ENCODE data around the gene CCL4L2. TPM values are rescaled to one million over a fixed set of nuclear protein-coding genes. Genes with fewer than 3 reads are reported as not detected.
A peak's percentile ranks its signal among the peaks of the same experiment; 100 is the strongest.
"Not testable (repeated sequence)": the region's sequence is repeated elsewhere in the genome, so short reads cannot be mapped to it uniquely, and the experiment has no call there.

CCL4L2 gene
- total and polyA plus RNA-seq, 8 donors, result 0.16 to 0.90 (median 0.76) TPM; not detected in 5

DNA sequence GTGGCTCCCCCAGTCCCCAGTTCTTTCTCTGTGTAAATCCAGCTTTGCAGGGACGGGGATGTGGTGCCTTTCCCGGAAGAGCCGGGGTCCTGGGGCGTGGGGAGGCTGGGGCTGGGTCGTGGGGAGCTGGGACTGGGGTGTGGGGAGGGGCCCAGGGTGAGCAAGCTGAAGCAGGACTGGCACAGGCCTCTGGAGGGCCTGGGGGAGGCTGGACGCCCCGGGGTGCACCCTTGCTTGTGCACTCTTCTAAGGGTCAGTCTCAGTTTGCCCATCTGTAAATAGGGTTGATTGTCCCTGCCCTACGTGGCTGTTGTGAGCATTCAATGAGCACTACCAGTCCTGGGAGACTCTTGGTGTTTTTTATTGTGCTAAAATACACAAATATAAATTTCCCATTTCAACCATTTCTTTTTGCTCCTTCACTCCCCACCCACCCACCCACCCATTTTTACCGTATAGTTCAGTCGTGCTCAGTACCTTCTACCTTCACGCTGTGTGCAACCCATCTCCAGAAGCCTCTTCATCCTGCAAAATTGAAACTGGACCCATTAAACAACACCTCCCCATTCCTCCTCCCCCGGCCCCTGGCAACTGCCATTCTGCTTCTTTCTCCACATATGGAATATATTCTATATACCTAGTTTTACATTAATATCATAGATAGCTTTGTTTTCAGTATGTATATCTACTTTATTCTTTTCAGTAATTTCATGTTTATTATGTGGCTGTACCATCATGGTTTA is 26.7 kb upstream of the CCL4L2 start:
- TF ChIP-seq, protein P1, sequence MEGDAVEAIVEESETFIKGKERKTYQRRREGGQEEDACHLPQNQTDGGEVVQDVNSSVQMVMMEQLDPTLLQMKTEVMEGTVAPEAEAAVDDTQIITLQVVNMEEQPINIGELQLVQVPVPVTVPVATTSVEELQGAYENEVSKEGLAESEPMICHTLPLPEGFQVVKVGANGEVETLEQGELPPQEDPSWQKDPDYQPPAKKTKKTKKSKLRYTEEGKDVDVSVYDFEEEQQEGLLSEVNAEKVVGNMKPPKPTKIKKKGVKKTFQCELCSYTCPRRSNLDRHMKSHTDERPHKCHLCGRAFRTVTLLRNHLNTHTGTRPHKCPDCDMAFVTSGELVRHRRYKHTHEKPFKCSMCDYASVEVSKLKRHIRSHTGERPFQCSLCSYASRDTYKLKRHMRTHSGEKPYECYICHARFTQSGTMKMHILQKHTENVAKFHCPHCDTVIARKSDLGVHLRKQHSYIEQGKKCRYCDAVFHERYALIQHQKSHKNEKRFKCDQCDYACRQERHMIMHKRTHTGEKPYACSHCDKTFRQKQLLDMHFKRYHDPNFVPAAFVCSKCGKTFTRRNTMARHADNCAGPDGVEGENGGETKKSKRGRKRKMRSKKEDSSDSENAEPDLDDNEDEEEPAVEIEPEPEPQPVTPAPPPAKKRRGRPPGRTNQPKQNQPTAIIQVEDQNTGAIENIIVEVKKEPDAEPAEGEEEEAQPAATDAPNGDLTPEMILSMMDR (IDR thresholded peaks at IDR 0.05), result no peak
- no peaks in the 10 kb centered on the region for H3K4me1 ChIP-seq
- H3K27me3 ChIP-seq, result no peaks in the 10 kb centered on the region
- H3K27ac ChIP-seq, result no peak overlapping the region
- no peaks in the 10 kb centered on the region for H3K36me3 ChIP-seq
- intact Hi-C loops (cut with DNase I), result loop anchor here in 1 of 3 donors (5.0 kb wide), 1 partner anchor 62 kb away; no protein-coding TSS in a partner anchor
- peak overlapping the region in 1 of 4 donors; percentile 88 for H3K4me3 ChIP-seq
- no peaks in the 10 kb centered on the region for H3K9me3 ChIP-seq
- ATAC-seq (no peak), DNase-seq (peak in 1 of 6 donors; percentile 60), FAIRE-seq (no peak)
- WGBS, 2 donors, result 84 to 86% methylated on average over 12 of the region's 12 CpGs

DNA sequence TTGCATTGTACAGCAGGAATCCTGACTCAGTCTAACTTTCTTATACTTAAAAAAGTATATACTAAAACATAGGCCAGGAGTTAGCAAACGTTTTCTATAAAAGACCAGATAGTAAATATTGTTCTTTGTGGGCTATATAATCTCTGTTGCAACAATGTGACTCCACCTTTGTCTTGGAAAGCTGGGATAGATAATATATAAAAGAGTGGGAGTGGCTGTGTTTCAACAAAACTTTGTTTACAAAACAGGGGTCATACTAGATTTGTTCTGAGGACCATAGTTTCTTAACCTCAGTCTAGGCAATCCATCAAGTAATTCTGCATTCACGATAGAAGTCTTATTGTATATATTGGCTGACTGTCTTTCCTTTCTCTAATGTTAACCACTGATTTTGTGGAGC is 25.4 kb upstream of the CCL4L2 start:
- Histone ChIP-seq H3K27me3 (no peaks in the 10 kb centered on the region), H3K27ac (no peak overlapping the region), H3K4me1 (no peaks in the 10 kb centered on the region), H3K4me3 (no peak overlapping the region), H3K36me3 (no peaks in the 10 kb centered on the region), H3K9me3 (no peaks in the 10 kb centered on the region)
- intact Hi-C loops (cut with DNase I), result loop anchor here in 1 of 3 donors (5.0 kb wide), 1 partner anchor 73 kb away; no protein-coding TSS in a partner anchor
- TF ChIP-seq, protein P1 (IDR thresholded peaks at IDR 0.05), result no peak
- ATAC-seq (no peak), DNase-seq (no peak), FAIRE-seq (no peak)
- WGBS, 2 donors, result 48 to 64% methylated on average over 2 of the region's 2 CpGs

DNA sequence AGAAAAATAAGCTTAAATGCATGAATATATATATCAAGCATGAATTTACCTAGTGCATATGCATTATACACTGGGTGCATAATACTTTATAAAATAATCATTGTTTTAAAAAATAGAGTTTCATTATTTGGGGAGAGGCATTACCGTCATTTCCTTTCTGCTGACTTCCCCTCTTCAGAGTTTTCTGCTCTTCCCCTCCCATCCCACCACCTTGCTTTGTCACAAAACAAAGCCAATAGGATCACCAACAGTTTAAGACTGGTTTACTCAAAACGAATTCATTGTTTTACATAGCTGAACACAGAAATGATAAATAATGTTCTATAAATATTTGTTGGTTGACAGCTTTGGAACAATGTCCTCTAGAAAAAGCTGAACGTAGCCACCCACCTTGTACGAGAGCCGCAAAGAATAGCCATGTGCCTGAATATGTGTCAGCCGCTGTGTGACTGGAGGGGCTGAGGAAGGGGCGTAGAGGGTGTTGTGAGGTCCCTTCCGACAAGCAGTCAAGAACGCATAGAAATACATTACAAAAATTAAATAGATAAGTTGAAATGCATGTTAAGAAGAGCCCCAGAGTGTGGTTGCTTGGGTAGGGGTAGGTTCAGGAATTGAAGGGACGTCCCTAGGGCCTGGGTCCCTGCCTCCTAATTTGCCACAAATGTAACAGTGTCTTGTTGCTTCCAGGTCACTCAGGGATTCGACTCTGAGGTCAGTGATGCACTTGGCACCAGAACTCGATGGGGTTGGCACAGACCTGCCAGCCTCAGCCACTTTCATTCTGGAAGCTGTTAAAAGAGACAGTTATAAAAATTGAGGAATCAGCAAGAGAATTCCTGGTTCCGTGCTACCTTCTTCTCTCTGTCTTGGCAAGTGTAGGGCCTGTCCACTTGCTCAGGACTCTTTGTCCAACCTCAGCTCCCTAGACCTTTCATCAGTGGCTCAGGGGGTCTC is 23.8 kb upstream of the CCL4L2 start:
- not testable (repeated sequence) for DNase-seq, H3K27ac ChIP-seq, ATAC-seq, H3K9me3 ChIP-seq, FAIRE-seq, H3K4me1 ChIP-seq, H3K36me3 ChIP-seq, H3K4me3 ChIP-seq, H3K27me3 ChIP-seq
- 69 to 75% methylated on average over 13 of the region's 13 CpGs for WGBS, 2 donors
- intact Hi-C loops (cut with DNase I), result loop anchor here in 1 of 3 donors (5.0 kb wide), 1 partner anchor 75 kb away; no protein-coding TSS in a partner anchor

DNA sequence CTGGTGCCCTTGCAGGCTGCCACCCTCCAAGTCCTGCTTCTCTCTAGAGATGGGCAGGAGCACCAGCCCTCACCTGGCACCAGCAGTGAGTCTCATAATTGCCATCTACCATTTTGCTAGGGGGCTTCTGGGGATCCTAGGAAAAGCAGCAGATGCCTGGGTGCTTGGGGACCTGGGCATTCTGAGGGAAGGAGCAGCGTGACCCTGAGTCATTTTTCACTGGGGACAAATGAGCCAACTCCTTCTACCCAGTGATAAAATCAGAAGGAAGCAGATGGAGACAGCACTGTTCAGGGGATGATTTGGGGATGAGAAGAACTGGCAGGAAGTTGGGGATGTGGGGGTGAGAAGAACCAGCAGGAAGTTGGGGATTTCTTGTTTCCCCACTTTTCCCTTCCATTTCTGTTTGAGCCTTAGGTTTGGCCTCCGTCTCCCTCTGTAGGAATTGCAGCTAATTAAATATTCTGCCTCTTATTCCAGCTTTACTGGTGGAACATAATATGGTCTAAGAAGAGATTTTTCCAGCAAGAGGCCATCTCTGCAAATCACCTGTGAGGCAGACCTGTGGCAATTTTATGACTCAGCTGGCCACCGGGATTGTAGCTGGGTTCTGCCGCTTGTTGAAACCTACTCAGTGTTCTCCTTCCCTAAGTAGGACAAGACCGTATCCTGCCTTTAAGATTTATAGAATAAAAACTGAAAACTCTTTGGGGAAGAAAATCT is 22.8 kb upstream of the CCL4L2 start:
- H3K4me1 ChIP-seq, H3K27me3 ChIP-seq, H3K4me3 ChIP-seq, ATAC-seq, DNase-seq, H3K9me3 ChIP-seq, H3K27ac ChIP-seq, H3K36me3 ChIP-seq, FAIRE-seq: not testable (repeated sequence)
- intact Hi-C loops (cut with DNase I), result loop anchor here in 1 of 3 donors (5.0 kb wide), 1 partner anchor 76 kb away; no protein-coding TSS in a partner anchor
- 68 to 73% methylated on average over 5 of the region's 5 CpGs for WGBS, 2 donors

DNA sequence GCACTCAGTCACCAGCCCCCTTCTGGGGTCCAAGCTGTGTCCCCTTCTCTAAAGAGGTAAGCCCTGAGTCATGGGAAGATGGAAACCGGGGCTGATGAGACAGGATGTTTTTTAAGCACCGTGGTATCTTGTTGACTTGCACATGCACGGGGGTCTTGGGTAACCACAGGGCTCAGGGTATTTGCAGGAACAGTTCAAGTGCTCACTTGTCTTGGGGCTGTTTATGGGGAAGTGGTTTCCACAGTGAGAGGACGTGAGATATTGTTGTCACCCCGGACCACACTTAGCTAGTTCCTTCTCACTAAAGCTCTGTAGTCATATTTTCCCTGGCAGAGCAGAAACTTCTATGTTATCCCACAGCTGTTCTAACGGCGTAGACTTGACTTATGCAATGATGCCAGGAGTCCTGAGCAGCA is 22.0 kb upstream of the CCL4L2 start:
- TF ChIP-seq, protein P1 (IDR thresholded peaks at IDR 0.05), result no peak
- intact Hi-C loops (cut with DNase I), result loop anchor here in 1 of 3 donors (5.0 kb wide), 1 partner anchor 77 kb away; no protein-coding TSS in a partner anchor
- Histone ChIP-seq H3K36me3 (no peaks in the 10 kb centered on the region), H3K27ac (no peak overlapping the region), H3K9me3 (no peaks in the 10 kb centered on the region), H3K4me3 (no peak overlapping the region), H3K27me3 (no peaks in the 10 kb centered on the region), H3K4me1 (no peaks in the 10 kb centered on the region)
- DNase-seq, result peak in 1 of 6 donors; percentile 48
- 48 to 55% methylated on average over 7 of the region's 7 CpGs for WGBS, 2 donors
- no peak for FAIRE-seq
- peak in 3 of 4 donors; percentile 61 to 74 (median 71) for ATAC-seq

DNA sequence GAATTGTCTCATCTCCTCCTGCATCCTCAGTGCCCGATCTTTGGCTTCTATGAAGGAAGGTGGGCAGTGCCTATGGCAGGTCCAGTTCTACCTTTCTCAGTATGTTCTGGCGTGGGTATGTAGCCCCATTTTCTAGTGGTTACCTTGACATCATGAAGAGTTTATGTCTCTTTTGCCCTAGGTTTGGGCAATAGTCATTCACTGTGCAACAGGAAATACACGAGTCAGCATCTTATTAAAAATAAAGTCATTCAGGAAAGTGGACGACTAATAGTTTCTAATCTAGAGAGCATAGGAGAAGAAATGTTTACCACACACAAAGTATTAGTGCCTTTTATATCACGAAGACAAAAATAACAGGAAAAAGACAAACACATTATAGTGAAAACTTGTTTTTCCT is 20.9 kb upstream of the CCL4L2 start:
- intact Hi-C loops (cut with DNase I), result loop anchor here in 1 of 3 donors (5.0 kb wide), 1 partner anchor 78 kb away; no protein-coding TSS in a partner anchor
- not testable (repeated sequence) for H3K27me3 ChIP-seq, H3K9me3 ChIP-seq, DNase-seq, H3K4me1 ChIP-seq, H3K36me3 ChIP-seq, ATAC-seq, FAIRE-seq, H3K27ac ChIP-seq, H3K4me3 ChIP-seq
- 67 to 72% methylated on average over 5 of the region's 5 CpGs for WGBS, 2 donors

DNA sequence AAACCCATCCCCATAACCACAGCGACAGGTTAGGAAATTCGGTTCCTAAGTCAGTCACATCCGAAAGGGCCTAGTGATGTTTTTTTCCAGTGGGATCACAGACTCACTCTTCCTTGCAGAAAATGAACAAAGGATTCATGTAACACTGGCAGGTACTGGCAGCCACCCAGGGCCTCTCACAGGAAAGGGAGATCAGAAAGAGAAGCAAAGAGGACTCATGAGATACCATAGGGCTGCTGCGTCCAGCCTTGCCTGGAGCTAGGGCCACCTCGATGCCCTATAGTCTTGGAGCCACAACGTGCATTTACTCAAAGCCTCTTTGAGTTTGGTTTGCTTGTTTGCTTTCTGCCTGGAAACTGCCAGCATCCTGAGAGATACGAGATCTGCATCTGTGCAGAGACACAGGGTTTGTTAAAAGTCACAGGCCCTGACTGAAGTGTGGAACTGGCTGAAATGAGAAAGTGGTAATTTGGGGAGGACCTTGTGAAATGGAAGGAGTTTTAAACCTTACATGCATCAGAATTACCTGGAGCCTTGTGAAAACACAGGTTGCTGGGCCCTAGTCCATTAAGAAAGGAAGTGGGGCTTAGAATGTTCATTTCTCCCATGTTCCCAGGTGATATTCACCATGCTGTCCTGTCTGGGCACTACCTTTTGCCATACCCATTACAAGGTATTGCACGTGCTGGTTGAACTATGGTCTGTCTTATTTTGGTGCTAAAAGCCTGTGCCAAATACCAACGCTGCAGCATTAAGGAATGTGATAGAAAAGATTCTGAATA is 20.1 kb upstream of the CCL4L2 start:
- 67 to 71% methylated on average over 9 of the region's 9 CpGs for whole genome bisulfite sequencing, 2 donors
- H3K27ac ChIP-seq; intact Hi-C loops (cut with DNase I): not testable (repeated sequence)

More for the DNA sequence above, 20.1 kb upstream of the CCL4L2 start:
- not testable (repeated sequence) for H3K9me3 ChIP-seq, ATAC-seq, FAIRE-seq, H3K36me3 ChIP-seq, DNase-seq, H3K4me1 ChIP-seq, H3K27me3 ChIP-seq, H3K4me3 ChIP-seq
